Fibroblast of skin of left quadriceps (primary cell): Measurements from ENCODE around the gene LARP6.

Experiments used
- DNase-seq, 2 experiments: peaks; one replicate each; pipeline ENCODE4 v3.0.0-alpha.2; 2013; ENCODE audit warnings: low read depth in 2 of 2

Gene LARP6

DNA sequence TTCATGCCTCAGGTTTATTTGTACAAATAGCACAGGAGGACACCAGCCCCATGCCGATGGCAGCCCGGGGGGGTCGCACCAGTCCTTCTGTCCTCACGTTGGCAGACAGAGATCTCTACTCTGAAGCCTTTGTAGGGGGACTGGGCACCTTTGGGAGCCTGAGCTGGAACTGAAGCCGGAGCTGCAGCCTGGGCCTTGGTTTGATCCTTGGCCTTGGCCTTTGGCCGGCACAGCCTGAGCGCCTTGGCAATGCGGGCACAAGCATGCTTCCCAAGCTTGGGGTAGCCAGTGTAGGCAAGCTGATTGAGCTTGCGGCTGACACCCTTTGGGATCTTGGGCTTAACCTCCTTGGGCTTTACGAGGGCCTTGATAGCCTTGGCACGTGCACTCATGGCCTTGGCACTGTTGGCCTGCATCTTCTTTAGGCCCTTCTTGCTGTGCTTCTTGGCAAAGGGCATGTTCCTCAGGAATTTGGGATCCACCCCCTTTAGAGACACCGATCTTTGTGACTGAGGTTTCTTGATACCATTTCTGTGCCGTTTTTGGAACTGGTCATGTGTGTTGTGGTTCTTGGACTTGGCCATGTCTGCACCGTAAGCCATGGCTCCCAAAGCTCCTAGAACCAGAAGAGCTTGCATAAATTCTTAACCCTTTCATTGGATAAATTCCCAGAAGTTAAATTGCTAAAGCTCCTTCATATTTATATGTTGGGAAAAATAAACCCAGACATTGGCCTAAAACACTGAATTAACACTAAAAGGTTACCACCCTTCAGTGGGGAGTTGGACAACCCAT, 57.2 kb downstream of the LARP6 start:
- DNase-seq = no peak

DNA sequence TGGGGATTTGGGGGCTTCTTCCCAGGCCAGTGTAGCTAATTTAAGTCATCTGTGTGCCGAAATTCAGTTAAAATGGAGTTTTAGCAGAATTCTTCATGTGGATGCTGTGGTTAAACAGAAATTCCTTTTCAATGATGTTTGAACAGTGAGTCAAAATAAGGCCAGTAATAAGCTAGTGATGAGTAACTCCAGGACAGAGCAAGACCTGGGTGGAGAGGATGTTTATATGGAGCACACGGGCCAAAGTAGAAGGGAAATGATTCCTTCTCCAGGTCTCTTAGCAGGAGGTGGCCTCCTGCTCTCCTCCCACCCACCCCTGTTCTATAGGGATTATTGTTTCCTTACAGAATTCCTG, 58.7 kb downstream of the LARP6 start:
- peak; percentile 90 to 91 for DNase-seq

DNA sequence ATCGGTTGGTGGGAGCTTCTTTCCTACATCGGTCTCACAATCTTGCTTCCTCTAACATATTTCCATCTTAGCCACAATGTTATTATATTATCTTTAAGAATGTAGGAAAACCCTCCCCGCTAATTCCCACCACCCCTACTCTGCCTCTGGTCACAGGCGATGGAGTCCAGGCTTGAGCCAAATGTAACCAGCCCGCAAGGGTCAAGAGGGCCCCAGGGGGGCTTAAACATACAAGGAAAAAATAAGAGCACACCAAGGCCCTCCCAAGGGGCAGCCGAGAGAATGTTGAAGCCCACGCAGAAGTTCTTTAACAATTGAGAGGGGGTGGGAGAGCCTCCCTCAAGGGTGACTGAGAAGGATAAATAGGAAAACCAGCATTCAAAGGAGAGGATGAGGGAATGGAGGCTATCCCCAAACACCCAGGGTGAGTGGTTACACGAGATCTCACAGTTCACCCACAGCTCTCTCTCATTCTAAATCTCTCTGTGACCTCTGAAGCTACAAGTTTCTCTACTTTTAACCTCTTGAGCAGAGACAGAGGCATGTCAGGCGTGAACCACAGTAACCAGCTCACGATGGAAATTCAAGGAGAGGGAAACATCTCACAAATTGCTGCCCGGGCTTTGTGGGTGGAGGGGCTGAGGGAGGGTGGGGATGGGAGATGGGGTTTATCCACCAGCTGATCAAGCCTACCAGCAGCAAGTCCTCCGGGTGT, 59.2 kb downstream of the LARP6 start:
- DNase-seq = no peak

DNA sequence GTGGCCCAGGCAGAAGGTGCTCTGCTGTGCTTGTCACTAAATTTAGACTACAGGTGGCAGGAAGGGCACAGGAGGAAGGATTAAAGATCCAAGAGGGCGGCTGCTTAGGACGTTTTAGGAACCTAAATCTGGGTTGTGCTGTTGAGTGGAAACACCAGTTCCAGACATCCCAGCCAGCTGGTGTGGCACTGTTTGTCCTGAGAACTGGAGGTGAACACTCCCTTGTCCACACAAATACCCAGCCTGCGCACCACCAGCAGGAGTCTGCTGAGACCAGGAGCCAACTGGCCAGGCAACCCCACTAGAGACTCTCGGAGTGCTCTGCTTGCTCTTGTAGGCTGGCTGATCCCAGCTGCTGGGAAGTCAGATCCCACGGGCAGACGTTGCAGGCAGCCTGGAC, 60.3 kb downstream of the LARP6 start:
- no peak for DNase-seq

DNA sequence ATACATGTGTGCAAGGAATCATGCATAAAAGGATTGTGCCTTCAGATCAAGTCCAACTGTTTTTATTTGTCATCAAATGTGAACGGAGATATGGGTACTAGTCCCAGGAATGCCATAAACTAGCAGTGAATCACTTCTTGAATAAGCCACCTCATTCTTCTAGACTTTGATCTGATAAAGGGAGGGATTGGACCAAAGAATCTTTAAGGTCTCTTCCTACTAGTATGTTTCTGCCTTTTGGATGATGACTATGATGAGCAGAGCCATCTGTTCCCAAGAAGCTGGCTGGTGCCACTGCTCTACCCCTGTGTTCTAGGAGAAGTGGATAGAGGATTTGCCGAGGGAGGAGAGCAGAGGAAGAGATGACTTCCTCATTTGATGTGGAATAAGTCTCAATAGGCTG, 61.8 kb downstream of the LARP6 start:
- peak in 1 of 2 experiments; percentile 38 for DNase-seq

DNA sequence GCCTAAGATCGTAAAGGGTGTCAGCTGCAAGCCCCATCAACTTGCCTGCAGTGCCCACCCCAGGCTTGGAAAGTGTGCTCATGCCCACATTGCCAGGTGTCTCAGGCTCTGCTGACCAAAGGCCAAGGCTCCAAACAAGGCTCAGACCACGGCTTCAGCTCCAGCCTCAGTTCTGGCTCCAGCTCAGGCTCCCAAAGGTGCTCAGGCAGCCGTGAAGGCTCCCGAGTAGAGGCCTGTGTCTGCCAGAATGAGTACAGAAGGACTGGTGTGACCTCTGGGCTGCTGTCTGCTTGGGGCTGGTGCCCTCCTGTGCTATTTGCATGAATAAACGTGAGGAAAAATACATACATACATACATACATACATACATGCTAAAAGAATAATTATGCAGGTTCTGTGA, 62.7 kb downstream of the LARP6 start:
- DNase-seq = no peak

DNA sequence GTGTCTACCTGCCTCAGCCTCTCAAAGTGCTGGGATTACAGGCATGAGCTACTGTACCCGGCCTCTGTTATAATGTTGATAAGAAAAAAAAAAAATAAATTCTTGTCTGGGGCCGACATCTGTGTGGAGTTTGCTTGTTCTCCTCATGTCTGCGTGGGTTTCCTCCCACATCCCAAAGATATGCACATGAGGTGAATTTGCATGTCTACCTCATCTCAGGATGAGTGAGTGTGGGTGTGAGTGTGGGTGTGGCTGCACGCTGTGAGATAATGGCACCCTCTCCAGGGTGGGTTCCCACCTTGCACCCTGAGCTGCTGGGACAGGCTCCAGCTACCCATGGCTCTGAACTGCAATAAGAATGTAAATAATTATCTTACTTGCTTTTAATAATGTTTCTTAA, 64.7 kb downstream of the LARP6 start:
- no peak for DNase-seq

DNA sequence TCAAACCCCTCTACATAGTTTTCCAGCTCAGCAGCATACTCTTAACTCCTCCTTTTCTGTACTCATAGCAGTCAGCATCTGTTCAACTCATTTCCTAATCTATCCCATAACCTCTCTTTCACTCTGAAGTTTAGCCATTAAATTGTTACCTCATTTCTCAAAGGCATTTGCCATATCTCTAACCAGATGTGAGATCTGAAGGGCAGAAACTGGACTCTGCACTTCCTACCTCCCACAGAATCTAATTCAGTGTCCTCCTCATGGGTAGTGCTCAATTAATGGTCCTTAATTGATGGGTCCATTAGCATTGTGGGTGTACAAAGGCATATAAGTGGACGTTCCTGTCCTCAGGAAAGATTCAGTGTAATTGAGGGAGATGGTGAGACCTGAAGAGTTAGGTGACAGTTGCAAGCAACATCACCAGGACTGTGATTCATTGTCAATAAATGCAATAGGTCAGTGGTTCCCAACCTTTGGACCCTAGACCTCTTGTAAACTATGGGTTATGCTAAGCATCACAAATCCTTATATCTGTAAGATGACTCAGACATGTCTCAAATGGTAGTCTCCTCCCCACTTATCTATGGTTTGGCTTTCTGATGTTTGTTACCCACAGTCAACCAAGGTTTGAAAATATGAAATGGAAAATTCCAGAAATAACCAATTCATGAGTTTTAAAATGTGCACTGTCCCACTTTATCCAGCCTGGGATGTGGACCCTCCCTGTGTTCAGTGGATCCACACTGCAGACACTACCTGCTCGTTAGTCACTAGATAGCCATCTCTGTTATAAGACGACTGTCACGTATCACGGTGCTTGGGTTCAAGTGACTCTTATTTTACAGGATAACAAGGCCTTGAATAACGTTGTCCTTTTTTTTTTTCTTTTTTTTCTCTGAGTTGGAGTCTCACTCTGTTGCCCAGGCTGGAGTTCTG, 65.6 kb downstream of the LARP6 start:
- peak in 1 of 2 experiments; percentile 54 for DNase-seq

DNA sequence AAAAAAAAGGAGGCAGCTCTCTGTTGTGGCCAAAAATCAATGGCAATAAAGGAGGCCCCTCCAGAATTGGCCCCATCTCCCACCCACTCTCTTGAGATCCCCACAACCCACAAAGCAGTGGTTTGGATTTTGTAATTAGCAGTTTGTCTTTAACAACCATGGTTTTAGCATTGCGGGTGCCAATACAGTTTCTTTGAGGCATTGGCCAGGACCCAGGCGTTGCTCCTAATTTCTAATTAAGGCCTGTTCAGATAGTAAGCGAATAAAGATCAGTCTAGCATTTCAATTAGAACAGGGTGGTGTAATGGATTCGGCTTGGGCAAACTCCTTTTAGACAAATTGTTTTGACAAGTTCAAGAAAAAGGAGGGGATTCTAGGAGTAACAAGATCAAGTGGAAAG, 67.0 kb downstream of the LARP6 start:
- DNase-seq = no peak

DNA sequence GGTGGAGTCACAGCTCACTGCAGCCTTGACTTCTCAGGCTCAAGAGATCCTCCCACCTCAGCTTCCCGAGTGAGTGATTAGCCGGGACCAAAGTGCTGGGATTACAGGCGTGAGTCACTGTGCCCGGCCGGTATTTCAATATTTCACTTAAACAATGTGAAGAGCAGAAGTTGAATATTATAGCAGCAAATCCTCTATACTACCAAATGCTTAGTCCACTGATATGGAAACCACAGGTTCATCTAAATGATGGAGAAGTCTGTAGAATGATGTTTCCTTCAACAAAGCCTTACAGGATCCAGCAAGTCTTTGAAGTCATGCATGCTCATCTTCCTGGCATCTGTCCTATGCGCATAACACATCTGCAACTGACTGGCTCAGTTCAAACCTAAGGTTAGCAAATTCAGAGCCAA, 70.3 kb downstream of the LARP6 start:
- no peak for DNase-seq

DNA sequence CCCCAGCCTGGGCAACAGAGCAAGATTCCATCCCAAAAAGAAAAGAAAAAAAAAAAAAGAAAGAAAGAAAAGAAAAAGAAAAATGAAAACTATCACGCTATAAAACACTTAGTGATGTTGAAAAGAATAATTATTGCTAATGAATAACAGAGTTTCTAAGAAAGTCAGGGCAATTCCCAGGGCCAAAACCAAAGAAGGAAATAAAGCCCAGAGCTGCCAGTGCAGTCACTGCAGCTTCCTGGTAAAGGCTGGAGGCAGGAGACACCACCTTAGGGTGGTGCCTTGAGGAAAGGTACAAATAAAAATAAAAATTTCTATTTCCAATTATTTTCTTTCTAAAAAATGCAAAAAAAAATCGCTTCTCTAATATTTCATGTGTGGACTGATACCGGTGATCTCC, 70.9 kb downstream of the LARP6 start:
- no peak for DNase-seq

DNA sequence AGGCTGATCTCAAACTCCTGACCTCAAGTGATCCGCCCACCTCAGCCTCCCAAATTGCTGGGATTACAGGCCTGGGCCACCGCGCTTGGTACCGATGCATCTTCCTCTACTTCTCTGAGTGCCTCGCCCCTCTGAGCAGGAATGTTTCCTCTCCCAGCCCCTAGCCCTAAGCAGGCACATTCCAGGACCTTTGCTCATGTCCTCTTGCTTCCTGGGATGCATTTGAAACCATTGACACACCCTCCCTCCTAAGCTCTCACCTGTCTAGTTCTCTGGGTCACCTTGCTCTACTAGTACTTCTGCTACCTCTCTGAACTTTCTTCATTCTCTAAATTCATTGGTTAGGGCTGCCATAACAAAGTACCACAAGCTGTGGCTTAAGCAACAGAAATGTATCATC, 72.7 kb downstream of the LARP6 start:
- DNase-seq = no peak
